ENCODE measurements around the gene FAM227A. TPM values are rescaled to one million over a fixed set of nuclear protein-coding genes. Genes with fewer than 3 reads are reported as not detected.
"Not testable (repeated sequence)": the region's sequence is repeated elsewhere in the genome, so short reads cannot be mapped to it uniquely, and the experiment has no call there.

The FAM227A gene
- total and polyA plus RNA-seq, 8 donors = 1.5 to 8.8 (median 4.6) TPM

- TF ChIP-seq CTCF (IDR thresholded peaks at IDR 0.05) = no peak
- Histone ChIP-seq H3K36me3 (no peaks in the 10 kb centered on the region), H3K27ac (no peak overlapping the region), H3K4me3 (no peak overlapping the region), H3K4me1 (peaks cover 0 to 3% of the 10 kb centered on the region in 2 donors), H3K9me3 (no peaks in the 10 kb centered on the region), H3K27me3 (no peaks in the 10 kb centered on the region)
- DNase-seq = no peak
- intact Hi-C loops (cut with DNase I) = no loop called here
- no peak for ATAC-seq
These were observed 47.0 kb downstream of the FAM227A start for GRCh38 chr22:38608992-38609750.

GRCh38 chr22:38607680-38608079, 48.5 kb downstream of the FAM227A start:
- no peak for ATAC-seq
- intact Hi-C loops (cut with DNase I) = no loop called here
- H3K4me3 ChIP-seq = no peak overlapping the region
- no peaks in the 10 kb centered on the region for H3K9me3 ChIP-seq
- H3K27me3 ChIP-seq = no peaks in the 10 kb centered on the region
- DNase-seq = no peak
- no peaks in the 10 kb centered on the region for H3K4me1 ChIP-seq
- TF ChIP-seq CTCF (IDR thresholded peaks at IDR 0.05) = no peak
- no peaks in the 10 kb centered on the region for H3K36me3 ChIP-seq
- H3K27ac ChIP-seq = no peak overlapping the region

GRCh38 chr22:38602166-38602565, 54.0 kb downstream of the FAM227A start:
- Histone ChIP-seq H3K27me3 (no peaks in the 10 kb centered on the region), H3K4me1 (no peaks in the 10 kb centered on the region), H3K27ac (no peak overlapping the region), H3K9me3 (no peaks in the 10 kb centered on the region), H3K4me3 (no peak overlapping the region), H3K36me3 (no peaks in the 10 kb centered on the region)
- intact Hi-C loops (cut with DNase I) = no loop called here
- ATAC-seq (no peak), DNase-seq (no peak)
- TF ChIP-seq CTCF (IDR thresholded peaks at IDR 0.05) = no peak

GRCh38 chr22:38601221-38601764, 54.9 kb downstream of the FAM227A start:
- intact Hi-C loops (cut with DNase I) = no loop called here
- Histone ChIP-seq H3K27me3 (no peaks in the 10 kb centered on the region), H3K4me3 (no peak overlapping the region), H3K4me1 (no peaks in the 10 kb centered on the region), H3K27ac (no peak overlapping the region), H3K36me3 (no peaks in the 10 kb centered on the region), H3K9me3 (no peaks in the 10 kb centered on the region)
- DNase-seq (no peak), ATAC-seq (no peak)
- no peak for TF ChIP-seq CTCF (IDR thresholded peaks at IDR 0.05)

GRCh38 chr22:38599466-38599865, 56.7 kb downstream of the FAM227A start:
- DNase-seq = no peak
- no peaks in the 10 kb centered on the region for H3K36me3 ChIP-seq
- TF ChIP-seq CTCF (IDR thresholded peaks at IDR 0.05) = no peak
- no peaks in the 10 kb centered on the region for H3K27me3 ChIP-seq
- no peak overlapping the region for H3K4me3 ChIP-seq
- no peak for ATAC-seq
- intact Hi-C loops (cut with DNase I) = no loop called here
- H3K27ac ChIP-seq = no peak overlapping the region
- H3K4me1 ChIP-seq = no peaks in the 10 kb centered on the region
- H3K9me3 ChIP-seq = no peaks in the 10 kb centered on the region

- intact Hi-C loops (cut with DNase I); H3K36me3 ChIP-seq; H3K9me3 ChIP-seq; DNase-seq; ATAC-seq; H3K4me1 ChIP-seq; H3K27me3 ChIP-seq; H3K4me3 ChIP-seq; H3K27ac ChIP-seq: not testable (repeated sequence)
These were observed 73.3 kb downstream of the FAM227A start for GRCh38 chr22:38582923-38583322.
